HG02571 (cell line): ENCODE data around the gene MBD6.
"Not testable (repeated sequence)": the region's sequence is repeated elsewhere in the genome, so short reads cannot be mapped to it uniquely, and the experiment has no call there.

Source experiments
- ATAC-seq: cut with Tn5 transposase; IDR thresholded peaks from one replicate; pipeline ENCODE4 v1.9.1; 2021; ENCODE audit warnings: mild to moderate bottlenecking, moderate library complexity; ENCODE audit not compliant: unreplicated experiment

The MBD6 gene

DNA sequence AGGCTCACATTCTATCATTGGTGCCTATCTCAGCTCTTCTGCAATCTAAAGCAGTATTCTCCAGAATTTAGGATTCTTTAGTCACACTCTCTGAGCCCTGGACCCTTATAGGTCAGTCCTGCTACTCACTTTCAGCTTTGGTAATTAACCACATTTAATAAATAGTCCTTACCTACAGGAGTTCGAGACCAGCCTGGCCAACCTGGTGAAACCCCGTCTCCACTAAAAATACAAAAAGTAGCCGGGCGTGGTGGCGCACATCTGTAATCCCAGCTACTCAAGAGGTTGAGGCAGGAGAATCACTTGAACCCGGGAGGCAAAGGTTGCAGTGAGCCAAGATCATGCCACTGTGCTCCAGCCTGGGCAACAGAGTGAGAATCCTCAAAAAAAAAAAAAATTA, 8.9 kb upstream of the MBD6 start:
- ATAC-seq = not testable (repeated sequence)

DNA sequence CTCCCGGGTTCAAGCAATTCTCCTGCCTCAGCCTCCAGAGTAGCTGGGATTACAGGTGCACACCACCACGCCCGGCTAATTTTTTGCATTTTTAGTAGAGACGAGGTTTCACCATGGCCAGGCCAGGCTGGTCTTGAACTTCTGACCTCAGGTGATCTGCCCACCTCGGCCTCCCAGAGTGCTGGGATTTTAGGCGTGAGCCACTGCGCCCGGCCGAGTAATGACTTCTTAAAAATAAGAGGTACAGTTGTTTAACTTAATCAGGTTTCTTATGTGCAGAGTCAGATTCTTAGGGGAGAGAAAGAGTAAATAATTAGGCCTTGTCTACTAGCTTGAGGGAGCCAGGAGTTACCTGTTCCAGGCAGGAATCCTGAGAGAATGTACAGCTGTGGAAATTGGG, 8.4 kb upstream of the MBD6 start:
- ATAC-seq = not testable (repeated sequence)

DNA sequence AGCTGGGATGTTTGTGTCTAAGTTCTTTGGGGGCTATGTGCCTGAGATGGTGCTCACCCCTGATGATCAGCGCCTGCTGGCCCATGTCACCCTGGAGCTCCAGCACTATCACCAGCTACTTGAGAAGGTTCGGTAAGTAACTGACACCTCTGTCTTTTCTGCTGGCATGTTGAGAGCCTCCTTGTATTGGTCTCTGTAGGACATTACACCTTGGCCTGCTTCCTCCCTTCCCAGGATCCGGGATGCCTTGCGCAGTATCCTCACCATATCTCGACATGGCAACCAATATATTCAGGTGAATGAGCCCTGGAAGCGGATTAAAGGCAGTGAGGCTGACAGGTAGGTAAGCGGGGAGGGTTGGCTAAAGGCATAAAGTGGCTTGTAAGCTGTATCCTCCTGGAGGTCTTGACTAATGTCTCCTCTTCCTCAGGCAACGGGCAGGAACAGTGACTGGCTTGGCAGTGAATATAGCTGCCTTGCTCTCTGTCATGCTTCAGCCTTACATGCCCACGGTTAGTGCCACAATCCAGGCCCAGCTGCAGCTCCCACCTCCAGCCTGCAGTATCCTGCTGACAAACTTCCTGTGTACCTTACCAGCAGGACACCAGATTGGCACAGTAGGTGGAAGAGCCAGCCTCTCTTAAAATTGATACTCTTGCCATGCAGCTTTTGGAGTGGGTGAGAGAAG, 7.8 kb upstream of the MBD6 start:
- no peak for ATAC-seq

DNA sequence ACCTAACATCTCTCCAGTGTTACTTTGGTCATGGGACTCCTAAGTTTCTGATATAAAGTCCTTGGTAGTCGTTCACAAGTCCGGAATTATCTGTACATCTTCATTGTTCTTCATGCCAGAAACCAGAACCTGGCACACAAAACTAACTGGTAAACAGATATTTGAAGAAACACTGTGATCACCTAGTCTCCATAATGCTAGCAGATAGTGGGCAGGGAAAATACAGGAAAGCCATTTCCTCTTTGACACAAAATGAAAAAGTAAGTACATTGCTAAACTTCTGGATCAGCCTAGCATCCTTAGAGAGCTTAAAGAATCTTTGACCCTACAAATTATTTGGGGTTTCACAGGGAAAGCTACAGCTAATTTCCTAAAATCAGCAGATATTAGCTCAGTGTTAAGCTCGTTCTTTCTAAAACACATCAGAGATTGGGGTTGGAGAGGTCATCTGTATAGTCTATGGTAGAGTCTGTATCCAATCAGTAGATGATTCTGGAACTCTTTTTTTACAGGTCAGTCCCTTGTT, 7.2 kb upstream of the MBD6 start:
- ATAC-seq = no peak

DNA sequence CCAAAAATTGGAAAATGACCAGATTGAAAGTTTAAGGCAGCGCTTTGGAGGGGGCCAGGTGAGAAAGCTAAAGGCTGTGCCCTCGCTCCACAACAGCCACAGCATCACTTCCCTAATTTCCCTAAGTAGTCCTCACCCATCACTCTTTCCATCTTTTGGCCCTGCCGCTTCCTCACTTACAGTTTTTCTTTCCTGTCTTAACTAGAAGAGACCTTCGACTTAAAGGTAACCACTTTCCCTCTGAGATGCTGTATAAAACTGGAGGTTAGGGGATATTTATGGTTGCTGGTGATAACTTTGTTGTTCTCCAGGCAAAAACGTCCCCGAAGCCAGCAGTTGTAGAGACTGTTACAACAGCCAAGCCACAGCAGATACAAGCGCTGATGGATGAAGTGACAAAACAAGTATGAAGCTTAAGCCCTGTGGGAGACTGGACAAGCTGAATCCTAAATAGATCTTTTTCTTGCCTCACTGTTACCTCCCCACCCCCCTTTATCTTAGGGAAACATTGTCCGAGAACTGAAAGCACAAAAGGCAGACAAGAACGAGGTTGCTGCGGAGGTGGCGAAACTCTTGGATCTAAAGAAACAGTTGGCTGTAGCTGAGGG, 6.6 kb upstream of the MBD6 start:
- no peak for ATAC-seq

DNA sequence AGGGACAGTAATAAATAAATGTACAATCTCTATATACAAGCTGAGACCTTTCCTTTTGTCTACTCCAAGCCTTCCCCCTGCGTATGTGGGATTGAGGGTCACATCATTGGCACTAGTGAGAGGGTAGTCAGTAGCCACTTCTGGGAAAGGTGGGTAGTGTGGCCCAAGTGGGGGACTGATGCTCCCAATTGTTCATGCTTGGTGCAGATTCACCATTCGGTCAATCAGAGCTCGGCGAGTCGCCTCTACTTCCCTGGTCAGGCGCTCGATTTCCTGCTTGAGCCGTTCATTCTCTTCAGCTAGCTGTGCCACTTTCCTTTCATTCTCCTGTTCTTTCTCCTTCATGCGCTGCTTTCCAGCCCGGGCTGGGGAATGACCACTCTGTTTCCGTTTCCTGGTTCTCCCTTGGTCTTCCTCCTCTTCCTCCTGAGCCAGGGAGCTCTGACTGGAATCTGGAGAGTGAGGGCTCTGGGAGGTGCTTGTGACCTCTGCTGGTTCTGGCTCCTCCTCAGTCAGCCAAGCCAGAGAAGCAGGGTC, 5.9 kb upstream of the MBD6 start:
- ATAC-seq = no peak

DNA sequence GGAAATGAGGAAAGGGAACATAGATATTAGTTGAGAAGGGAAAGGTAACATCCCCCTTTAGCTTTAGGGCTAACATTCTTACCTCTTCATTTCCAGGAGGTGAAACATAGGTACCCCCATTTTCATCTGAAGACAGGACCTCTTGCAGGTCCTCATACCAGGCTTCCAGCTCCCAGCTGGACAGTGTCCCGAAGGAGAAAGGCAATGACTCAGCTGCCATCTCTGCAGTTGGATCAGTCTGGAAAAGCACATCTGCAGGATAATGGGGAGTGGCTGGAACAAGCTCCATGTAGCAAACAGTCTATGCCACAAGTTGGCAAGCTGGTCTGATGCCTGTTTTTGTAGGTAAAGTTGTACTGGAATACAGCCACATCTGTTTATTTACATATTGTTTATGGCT, 5.4 kb upstream of the MBD6 start:
- no peak for ATAC-seq

DNA sequence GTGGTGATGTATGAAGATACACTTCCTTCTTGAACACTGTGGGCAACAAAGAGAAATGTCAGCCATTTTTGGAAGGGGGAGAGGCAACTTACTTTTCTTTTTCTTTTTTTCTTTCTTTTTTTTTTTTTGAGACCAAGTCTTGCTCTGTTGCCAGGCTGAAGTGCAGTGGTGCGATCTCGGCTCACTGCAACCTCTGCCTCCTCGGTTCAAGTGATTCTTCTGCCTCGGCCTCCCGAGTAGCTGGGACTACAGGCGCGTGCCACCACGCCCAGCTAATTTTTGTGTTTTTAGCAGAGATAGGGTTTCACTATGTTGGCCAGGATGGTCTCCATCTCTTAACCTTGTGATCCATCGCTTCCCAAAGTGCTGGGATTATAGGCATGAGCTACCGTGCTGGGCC, 4.9 kb upstream of the MBD6 start:
- ATAC-seq = not testable (repeated sequence)

DNA sequence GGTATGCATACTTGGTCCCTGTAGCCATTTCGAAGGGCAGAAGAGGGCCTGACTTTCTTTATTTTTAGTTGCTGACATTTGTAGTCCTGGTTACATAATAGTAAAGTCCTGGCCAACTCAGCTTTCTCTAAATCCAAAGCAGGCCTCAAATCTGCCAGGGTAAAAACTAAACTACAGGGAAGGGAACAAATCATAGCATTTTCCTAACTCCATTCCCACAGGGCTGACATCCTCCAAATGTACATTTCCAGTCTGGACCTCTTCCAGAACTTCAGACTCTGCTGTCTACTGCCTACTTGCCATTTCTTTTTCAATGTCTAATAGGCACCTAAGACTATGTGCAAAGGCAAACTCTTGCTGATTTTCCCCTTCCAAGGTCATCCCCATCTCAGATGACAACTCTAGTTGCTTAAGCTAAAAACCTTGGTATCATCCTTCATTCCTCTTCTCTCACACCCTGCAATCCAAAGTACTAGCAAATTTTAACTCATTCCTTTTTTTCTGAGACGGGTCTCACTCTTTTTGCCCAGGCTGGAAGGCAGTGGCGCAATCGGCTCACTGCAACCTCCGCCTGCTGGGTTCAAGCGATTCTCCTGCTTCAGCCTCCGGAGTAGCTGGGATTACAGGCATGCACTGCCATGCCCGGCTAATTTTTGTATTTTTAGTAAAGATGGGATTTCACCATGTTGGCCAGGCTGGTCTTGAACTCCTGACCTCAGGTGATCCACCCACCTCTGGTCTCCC, 4.3 kb upstream of the MBD6 start:
- ATAC-seq = no peak

DNA sequence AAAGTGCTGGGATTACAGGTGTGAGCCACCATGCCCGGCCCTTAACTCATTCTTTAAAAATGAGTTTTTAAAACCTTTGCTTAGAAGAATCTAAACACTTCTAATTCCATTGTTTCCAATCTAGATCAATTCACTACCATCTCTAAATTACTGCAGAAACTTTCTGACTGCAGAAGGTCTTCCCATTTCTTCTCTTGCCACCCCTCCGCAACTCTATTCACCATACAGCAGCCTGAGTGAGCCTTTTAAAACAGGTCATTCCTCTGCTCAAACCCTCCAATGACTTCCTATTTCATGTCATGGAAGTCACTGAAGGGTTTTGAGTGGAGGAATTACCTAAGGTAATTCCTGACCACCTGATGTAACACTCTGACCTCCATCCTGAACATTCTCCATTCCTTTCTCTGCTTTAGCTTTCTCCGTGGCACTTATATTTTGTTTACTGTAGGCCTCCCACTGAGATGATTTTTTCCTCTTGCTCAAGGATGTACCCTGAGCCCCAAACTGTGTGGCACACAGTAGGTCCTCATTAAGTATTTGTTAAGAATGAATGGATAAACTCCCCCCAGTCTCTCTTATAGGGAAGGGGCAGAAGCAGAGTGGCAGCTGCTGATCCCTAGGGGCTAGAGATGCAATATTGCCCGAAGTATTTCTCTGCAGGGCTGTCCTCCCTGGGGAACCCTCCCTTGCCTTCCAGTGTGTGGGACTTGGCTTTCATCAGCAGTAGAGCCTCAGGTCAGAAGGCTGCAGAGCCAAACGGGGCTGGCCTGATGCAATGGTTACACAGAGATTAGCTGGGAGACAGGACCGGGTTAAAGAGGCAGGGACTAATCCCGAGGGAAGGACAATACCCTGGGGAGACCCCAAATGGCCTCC, 3.5 kb upstream of the MBD6 start:
- ATAC-seq = no peak

DNA sequence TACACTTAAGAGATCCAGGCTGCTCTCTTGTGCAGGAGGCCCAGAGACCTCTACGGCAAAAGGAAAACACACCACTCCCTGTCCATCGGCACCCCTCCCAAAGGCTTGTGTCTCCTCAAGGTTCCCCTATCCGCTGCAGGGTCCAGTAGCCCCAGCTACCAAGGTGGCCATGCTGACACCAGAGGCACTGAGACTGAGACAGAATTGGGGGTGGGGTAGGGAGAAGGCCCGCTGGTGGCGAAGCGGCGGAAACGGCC, 2.9 kb upstream of the MBD6 start:
- ATAC-seq = no peak

DNA sequence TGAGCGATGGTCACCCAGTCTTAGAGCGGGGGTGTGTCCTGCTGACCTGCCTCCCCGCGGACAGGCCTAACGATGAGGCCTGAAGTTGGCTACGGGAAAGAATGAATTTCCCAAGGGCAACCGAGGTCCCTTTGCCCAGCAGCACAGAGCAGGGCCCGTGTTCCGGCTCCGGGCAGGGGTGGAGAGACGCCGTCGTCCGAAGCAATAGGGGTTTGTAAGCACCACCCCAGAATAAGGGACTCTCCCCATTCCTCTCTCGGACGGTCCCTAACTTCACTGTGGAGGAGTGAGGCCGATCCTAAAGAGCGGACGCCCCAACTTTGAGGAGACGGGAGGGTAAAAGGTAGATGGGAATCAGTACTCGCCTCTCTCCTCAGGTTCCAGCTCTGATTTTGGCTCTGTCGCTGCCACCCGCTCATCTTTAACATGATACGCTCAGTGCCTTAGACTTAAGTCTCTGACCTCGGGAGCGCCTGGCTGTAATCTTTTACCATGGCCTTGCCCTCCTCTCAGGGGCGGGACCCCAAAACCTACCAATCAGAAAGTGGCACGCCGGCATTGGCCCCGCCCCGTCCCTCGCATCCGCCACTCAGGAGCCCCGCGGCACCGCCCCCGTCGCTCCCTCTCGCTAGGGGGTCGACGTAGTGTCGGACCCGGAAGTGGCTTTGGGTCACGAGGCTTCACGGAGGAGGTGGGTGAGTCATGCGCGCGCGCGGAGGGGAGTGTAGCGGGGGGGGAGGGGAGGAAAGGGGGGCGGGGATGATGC, 2.4 kb upstream of the MBD6 start, which contains the start of gene DDIT3:
DDIT3 (minus strand) TSS at position 462 of the 766 bp plus-strand sequence. CDS start 3,108 bp downstream, outside the sequence.
- ATAC-seq = peak; percentile 64

DNA sequence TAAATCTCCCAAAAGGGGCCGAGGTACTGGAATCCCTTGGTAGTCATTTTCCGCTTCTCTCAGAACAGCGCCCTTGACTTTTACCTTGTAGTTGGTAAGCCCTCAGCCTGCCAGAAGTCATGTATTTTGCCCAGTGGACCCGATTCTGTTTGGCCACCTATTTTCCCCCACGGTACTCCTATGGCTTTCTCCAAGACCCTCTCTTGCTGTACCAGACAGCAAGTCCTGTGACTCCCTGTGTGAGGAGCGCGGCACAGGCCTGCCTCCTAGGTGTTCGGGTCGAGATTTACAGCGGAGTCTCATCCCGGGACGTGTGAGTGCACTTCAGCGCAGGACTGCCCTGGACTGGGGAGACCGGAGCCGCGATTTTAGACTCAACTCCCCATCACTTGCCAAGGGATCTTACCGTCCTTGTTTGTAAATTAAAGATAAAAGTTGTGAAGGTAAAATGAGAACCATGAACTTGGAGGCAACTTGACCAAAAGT, 1.1 kb upstream of the MBD6 start:
- ATAC-seq = no peak

DNA sequence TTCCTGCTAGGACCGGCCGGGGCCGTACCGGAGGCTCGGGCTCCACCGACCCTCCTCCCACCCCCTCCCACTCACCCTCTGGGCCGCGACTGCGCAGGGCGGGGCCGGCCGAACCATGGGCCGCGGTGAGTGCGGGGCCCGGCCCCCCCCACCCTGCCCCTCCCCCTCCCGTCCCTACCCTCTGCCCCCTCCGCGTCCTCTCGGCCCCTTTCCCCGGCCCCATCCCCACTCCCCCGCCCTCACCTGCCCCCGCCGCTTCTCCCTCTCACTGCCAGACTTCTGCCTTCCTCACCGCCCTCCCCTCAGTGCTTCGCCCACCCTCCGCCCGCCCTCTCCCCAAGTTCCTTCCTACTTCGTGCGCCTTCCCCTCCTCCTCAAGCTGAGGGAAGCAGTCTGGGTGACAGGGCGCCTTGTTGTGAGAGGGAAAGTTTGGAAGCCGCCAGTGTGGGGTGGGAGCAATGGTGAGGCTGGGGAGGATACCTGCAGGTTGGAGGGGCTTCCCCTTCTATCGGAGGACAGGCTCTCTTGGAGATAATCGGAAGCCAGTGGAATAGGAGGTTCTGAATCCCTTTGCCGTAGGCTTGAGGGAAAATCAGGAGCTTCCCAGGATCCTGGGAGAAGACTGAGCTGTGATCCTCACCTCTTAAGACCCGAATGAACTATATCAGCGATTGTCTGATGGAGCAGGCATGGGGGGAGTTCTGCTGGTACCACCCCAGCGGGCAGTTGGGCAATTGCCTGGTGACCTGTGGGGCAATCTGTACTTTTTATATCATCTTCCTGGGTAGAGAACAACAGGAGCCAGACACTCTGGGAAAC, 472 bp downstream of the MBD6 start:
- ATAC-seq = no peak

DNA sequence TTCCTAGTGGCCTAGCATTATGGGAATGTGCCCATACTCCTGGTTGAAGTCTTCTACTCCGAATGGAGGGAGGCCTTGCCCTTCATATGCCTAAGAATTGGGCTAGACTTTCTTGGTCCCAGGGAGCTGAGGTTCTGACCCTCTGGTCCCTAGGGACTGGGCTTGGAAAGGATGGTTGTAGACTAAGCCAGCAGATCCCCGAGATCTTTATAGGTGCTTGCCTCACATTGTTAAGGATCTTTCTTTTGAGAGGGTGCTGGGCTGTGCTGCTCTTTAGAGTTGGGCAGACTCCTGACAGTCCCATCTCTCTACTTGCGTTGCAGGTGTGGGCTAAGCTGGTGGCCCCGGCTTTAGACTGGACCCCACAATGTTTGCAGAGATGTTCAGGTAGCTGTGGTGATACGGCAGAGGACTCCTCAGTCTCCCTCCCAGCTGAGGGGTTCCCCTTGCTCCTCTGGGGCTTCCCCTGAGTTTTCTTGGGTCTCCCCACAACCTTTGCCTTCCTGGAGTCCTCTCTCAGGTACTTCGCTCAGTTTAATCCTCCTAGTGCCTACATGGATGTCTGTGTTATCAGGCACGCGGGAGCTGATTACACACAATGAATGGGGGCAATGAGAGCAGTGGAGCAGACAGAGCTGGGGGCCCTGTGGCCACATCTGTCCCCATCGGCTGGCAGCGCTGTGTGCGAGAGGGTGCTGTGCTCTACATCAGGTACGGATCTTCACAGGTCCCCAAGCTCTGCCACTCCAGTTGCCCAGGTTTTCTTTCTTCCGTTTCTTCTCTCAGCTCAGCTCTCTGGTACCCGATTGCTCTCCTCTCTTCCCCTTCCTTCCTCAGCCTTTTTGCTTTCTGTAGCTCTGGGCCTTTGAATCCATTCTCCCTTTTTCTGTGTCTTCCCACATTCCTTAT, 1.3 kb downstream of the MBD6 start:
- no peak for ATAC-seq

DNA sequence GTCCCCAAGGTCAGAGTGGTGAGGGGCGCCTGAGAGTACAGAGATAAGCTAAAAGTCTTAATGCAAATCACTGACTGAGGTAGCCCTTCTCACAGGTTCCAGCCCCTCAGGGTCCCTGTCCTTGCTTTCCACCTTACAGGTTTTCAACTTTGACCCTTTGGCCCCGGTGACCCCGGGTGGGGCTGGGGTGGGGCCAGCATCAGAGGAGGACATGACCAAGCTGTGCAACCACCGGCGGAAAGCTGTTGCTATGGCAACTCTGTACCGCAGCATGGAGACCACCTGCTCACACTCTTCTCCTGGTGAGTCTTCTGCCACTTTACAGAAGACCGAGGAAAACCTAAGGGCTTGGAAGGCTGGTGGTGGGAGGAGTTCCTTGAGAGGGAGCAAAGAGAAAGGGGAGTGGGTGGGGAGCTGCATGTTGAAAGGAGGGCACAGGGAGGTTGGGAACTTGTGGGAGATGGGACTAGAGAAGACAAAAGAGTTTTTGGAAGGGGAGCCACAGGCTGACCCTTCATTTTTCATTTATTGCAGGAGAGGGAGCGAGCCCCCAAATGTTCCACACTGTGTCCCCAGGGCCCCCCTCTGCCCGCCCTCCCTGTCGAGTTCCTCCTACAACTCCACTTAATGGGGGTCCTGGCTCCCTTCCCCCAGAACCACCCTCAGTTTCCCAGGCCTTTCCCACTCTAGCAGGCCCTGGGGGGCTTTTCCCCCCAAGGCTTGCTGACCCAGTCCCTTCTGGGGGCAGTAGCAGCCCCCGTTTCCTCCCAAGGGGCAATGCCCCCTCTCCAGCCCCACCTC, 2.4 kb downstream of the MBD6 start:
- ATAC-seq = no peak
